ENCODE data around the gene SULF2.

The SULF2 gene

GRCh38 chr20:47614703-47615309, 170.5 kb downstream of the SULF2 start:
- in situ Hi-C loops (cut with MboI; ENCODE audit: low sequenced_read_pairs): no loop called here

GRCh38 chr20:47612670-47613069, 172.6 kb downstream of the SULF2 start:
- in situ Hi-C loops (cut with MboI; ENCODE audit: low sequenced_read_pairs): no loop called here

GRCh38 chr20:47611785-47612184, 173.5 kb downstream of the SULF2 start:
- in situ Hi-C loops (cut with MboI; ENCODE audit: low sequenced_read_pairs): no loop called here

- in situ Hi-C loops (cut with MboI; ENCODE audit: low sequenced_read_pairs): no loop called here
Measured at GRCh38 chr20:47610945-47611250, 174.4 kb downstream of the SULF2 start.

- in situ Hi-C loops (cut with MboI; ENCODE audit: low sequenced_read_pairs): no loop called here
Measured at GRCh38 chr20:47610247-47610944, 174.9 kb downstream of the SULF2 start.

- in situ Hi-C loops (cut with MboI; ENCODE audit: low sequenced_read_pairs): no loop called here
Measured at GRCh38 chr20:47609001-47609400, 176.3 kb downstream of the SULF2 start.

Data from hTERT RPE-1 (cell line).